Ovary (tissue), 3 donors: ENCODE data around the gene COL5A1.

Source experiments
- CTCF ChIP-seq, 3 donors: fragments of 450-650 bp in 2 of 3; fragments of 200-600 bp in 1 of 3; IDR thresholded peaks; one replicate each; pipeline versions ENCODE4 v1.5.1 to v1.8.0; 2016 to 2022; ENCODE audit warnings: antibody characterized with exemption in 3 of 3, mild to moderate bottlenecking in 1 of 3
- POLR2A ChIP-seq: fragments of 450-650 bp; IDR thresholded peaks from one replicate; pipeline ENCODE4 v1.6.1; 2017; ENCODE audit warnings: antibody characterized with exemption, mild to moderate bottlenecking, moderate library complexity
- donor health status: DM: no; HTN: no; CAD: no.

GRCh38 chr9:134710901-134711300 lies 69.3 kb downstream of the COL5A1 start:
- no peak for TF ChIP-seq CTCF (IDR thresholded peaks at IDR 0.05)
- TF ChIP-seq POLR2A, result no peak
